Fibroblast of skin of right biceps (primary cell): Measurements from ENCODE around the gene C1orf198.
A peak's percentile ranks its signal among the peaks of the same experiment; 100 is the strongest.

ENCODE experiments used
- DNase-seq: peaks from one replicate; pipeline ENCODE4 v3.0.0-alpha.2; 2013

C1orf198 gene

GRCh38 chr1:230807029-230807428 is 61.3 kb downstream of the C1orf198 start:
- DNase-seq, result no peak

DNA sequence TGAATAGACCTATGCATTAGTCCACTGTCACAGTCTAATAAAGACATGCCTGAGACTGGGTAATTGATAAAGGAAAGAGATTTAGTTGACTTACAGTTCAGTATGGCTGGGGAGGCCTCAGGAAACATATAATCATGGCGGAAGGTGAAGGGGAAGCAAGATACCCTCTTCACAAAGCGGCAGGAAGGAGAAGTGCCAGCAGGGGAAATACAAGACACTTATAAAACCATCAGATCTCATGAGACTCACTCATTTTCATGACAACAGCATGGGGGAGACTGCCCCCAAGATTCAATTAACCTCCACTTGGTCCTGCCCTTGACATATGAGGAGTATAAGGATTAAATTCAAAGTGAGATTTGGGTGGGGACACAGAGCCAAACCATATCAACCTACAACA is 61.8 kb downstream of the C1orf198 start:
- DNase-seq, result no peak

DNA sequence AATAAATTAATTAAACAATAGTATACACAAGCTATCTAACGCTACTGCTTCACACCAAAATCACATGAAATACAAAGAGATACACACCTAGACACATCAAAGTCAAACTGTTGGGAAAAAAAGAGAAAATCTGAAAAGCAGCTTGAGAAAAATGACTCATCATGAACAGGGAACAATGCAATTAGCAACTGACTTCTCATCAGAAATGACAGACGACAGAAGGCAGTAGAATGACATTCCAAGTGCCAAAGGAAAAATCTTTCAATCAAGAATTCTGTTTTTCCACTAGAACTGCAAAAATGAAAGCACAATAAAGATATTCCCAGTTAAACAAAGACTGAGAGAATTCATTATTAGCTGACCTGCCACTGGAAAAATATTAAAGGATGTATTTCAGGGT is 63.9 kb downstream of the C1orf198 start:
- DNase-seq, result no peak

DNA sequence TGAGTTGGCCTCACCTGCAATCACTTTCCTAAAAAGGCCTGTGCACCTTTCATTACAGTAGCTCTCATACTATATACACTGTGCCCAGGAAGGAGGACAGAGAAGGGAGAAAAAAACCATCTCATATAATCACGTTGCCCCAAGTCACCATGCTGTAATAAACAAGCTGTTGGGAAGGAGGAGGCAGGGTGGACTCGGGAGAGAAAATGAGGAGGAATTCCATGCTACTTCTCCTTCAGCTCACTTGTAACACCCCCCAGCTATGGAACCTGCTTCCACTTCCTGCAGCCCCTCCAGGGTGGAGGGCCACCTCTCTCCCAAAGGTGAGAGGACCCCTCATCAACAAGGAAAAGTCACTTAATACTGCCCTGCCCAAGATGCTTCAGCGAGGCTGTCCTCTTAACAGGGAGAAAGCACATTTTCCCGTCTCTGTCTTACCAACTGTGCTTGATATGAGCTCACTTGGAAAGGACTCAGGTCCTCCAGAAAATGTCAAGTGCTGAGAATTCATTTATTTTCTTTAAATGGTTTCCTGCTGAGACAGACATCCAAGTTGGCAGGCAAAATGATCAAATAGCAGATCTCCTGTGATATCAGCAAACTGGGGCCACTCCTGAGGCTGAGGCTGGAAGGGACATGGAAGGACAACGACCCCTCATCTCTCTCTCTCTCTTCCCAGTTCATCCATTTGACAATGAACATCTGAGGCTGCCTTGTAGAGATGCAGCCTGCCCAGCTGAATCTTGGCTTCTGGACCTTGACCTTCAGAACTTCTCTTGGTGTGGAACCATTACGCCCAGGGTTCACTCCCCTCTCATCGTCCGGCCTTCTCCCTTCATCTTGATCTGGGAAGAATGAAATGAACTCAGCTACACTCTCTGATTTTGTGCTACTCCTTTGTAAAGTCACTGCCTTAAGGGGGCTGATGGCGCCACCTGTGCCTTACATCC is 67.2 kb downstream of the C1orf198 start:
- no peak for DNase-seq

- DNase-seq, result no peak
These were observed 69.8 kb downstream of the C1orf198 start for GRCh38 chr1:230798491-230798890.

DNA sequence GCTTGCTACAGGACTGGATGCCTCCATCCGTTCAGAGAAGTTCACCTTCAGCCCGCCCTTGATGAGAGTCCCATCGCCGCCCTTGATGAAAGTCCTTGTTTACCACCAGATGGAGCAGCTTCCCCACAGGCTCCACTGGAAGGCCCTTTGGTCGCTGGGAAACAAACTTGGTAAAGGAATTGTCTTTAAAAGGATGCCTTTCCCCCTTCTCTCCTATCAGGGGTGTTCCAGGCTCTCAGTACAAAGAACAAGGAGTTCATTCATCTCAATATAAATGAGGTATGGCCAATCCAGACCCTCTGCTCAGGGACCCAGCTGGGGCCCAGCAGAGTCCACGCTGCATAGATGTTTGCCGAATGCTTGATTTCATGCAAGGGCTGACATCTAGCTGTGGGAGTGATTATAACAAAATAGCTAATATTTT is 70.4 kb downstream of the C1orf198 start:
- DNase-seq, result peak; percentile 72

GRCh38 chr1:230797376-230797920 is 70.9 kb downstream of the C1orf198 start:
- no peak for DNase-seq

- DNase-seq, result no peak
These were observed 71.7 kb downstream of the C1orf198 start for GRCh38 chr1:230796626-230797025.

- no peak for DNase-seq
These were observed 73.3 kb downstream of the C1orf198 start for GRCh38 chr1:230794871-230795605.

- no peak for DNase-seq
These were observed 73.9 kb downstream of the C1orf198 start for GRCh38 chr1:230794431-230794830.

- no peak for DNase-seq
These were observed 74.9 kb downstream of the C1orf198 start for GRCh38 chr1:230793463-230793745.

DNA sequence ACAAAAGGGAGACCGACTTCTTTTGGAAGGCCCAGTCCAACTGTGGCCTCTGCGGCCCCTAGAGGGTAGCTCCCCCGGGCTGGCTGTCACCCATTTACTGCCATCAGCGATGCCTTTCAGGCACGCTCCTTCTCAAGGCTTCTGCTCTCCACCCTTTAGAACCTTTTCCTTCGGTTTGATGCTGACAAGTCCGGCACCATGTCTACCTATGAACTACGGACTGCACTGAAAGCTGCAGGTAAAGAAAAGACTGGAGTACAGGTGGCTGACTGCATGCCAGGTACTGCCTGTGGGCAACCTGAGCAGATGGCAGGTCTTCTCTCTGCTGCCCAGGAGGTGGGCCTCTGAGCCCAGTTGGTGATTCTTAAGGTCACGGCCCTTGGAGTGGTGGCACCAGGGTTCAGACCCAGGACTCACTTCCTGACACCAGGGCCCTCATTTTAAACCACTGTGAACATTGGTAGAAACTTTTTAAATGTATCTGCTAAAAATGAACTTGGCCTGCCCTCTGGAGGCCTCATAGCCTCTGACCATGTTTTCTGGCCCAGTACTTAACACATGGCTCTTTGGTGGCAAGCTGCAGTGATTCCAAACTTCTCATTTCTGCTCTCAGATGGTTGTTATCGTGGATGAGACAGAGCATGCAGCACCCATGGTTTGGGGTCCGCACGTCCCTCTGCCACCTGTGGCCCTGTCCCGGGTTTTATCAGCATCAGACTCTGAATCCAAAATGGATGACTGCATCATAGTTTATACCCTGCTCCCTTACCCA is 75.4 kb downstream of the C1orf198 start:
- DNase-seq, result no peak

GRCh38 chr1:230791986-230792564 is 76.2 kb downstream of the C1orf198 start:
- no peak for DNase-seq

DNA sequence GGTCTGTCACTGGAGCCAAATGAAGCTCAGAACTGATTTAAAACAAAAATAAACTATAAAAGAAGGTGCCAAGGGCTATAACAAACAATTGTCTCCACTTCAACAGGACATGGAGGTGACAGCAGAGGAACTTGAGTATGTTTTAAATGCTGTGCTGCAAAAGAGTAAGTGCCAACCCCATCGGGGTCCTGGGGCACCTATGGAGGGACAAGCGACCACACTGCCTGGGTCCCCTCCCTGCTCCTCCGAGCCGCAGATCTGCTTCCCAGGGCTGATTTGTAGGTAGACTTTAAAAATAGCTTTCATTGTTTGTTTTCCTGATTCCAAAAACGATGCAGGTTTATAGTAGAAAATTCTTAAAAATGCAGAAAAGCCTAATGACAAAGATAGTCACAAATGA is 78.3 kb downstream of the C1orf198 start:
- no peak for DNase-seq

GRCh38 chr1:230788561-230789275 is 79.6 kb downstream of the C1orf198 start:
- DNase-seq, result no peak

DNA sequence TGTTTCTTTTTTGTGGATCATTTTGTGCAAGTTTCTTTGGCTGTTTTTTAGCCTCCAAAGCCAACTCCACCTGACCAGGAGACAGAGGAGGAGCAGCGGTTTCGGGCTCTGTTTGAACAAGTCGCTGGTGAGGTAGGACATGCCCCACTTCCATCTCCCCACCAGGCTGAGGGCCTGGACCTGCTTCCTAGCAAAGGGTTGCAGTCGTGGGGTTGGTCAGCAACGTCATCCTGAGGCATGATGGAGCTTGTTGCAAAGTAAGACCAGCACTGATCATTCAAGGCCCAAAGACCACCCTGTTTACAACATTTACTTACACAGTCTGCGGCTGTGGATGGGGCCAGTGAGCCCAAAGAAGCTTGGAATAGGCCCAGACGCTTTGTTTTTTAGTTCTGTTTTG is 80.8 kb downstream of the C1orf198 start:
- DNase-seq, result no peak
